Ishikawa (cell line): ENCODE results near the gene ERGIC1.

Experiments used
- CEBPB ChIP-seq: IDR thresholded peaks from 2 replicates; pipeline ENCODE4 v1.6.1; 2012
- CREB1 ChIP-seq: IDR thresholded peaks from 2 replicates; pipeline ENCODE4 v1.6.1; 2012; ENCODE audit warnings: low read depth
- EGR1 ChIP-seq: IDR thresholded peaks from 2 replicates; pipeline ENCODE4 v1.6.1; 2012
- EP300 ChIP-seq: IDR thresholded peaks from 2 replicates; pipeline ENCODE4 v1.6.1; 2012; ENCODE audit warnings: borderline replicate concordance
- FOXM1 ChIP-seq: IDR thresholded peaks from 2 replicates; pipeline ENCODE4 v1.6.1; 2012; ENCODE audit warnings: low read depth, borderline replicate concordance
- MAX ChIP-seq: IDR thresholded peaks from 2 replicates; pipeline ENCODE4 v1.6.1; 2012
- NFIC ChIP-seq: IDR thresholded peaks from 2 replicates; pipeline ENCODE4 v1.6.1; 2012
- RAD21 ChIP-seq: IDR thresholded peaks from 2 replicates; pipeline ENCODE4 v1.6.1; 2012; ENCODE audit warnings: low read depth
- REST ChIP-seq: IDR thresholded peaks from 2 replicates; pipeline ENCODE4 v1.6.1; 2012; ENCODE audit warnings: low read depth, mild to moderate bottlenecking
- TAF1 ChIP-seq: IDR thresholded peaks from 2 replicates; pipeline ENCODE4 v1.6.1; 2012; ENCODE audit warnings: low read depth, mild to moderate bottlenecking
- TCF12 ChIP-seq: IDR thresholded peaks from 2 replicates; pipeline ENCODE4 v1.6.1; 2012; ENCODE audit warnings: low read depth
- TEAD4 ChIP-seq: IDR thresholded peaks from 2 replicates; pipeline ENCODE4 v1.6.1; 2012
- USF1 ChIP-seq: IDR thresholded peaks from 2 replicates; pipeline ENCODE4 v1.6.1; 2012
- YY1 ChIP-seq: IDR thresholded peaks from 2 replicates; pipeline ENCODE4 v1.6.1; 2012; ENCODE audit warnings: low read depth
- ZBTB7A ChIP-seq: IDR thresholded peaks from 2 replicates; pipeline ENCODE4 v1.6.1; 2012; ENCODE audit warnings: low read depth

The ERGIC1 gene

DNA sequence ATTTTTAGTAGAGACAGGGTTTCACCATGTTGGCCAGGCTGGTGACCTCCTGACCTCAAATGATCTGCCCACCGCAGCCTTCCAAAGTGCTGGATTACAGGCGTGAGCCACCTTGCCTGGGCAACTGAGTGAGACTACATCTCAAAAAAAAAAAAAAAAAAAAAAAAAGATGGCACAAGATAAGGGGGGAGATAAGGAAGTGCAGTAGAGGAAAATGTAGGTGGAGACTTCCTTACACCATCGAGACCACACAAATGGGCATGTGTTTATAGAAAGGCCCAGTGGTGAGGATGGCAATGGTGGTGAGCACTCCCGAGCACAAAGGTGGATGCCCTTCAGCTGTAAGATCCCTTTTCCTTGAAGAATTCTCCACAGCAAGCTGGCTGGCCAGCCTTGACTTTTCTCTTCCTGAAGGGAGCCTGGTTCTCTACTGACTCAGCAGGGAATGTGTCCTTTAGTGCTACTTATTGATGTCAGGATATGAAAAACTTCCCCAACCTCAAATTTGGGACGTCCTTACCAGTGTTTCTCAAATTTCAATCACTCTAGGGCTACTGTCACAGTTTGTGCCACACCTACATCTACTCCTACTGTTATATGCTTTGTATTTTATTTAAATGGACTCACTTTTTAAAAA lies 28.2 kb downstream of the ERGIC1 start:
- TF ChIP-seq EP300 (no peak), USF1 (no peak), NFIC (no peak), EGR1 (no peak), ZBTB7A (no peak), MAX (no peak), RAD21 (no peak), FOXM1 (no peak), CEBPB (no peak), TEAD4 (no peak), YY1 (no peak), TCF12 (no peak), REST (no peak), CREB1 (no peak), TAF1 (no peak)

DNA sequence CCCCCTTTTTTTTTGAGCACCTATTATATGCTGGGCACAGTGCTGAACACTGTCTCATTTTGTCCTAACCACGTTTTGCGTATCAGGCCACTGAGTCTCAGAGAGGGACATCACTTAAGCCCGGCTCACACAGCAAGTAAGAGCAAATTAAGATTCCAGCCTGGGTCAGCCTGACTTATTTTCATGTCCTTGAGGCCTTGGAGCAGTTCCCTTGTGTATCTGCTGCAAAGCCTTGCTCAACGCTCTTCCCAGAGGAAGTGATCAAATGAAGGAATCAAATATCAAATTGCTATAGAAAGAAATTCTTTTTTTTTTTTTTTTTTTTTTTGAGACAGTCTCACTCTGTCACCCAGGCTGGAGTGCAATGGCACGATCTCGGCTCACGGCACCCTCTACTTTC lies 30.7 kb downstream of the ERGIC1 start:
- no peak for TF ChIP-seq ZBTB7A
- no peak for TF ChIP-seq USF1
- TF ChIP-seq MAX, result no peak
- no peak for TF ChIP-seq TEAD4
- no peak for TF ChIP-seq NFIC
- no peak for TF ChIP-seq CEBPB
- TF ChIP-seq EGR1, result no peak
- TF ChIP-seq REST, result no peak
- no peak for TF ChIP-seq FOXM1

DNA sequence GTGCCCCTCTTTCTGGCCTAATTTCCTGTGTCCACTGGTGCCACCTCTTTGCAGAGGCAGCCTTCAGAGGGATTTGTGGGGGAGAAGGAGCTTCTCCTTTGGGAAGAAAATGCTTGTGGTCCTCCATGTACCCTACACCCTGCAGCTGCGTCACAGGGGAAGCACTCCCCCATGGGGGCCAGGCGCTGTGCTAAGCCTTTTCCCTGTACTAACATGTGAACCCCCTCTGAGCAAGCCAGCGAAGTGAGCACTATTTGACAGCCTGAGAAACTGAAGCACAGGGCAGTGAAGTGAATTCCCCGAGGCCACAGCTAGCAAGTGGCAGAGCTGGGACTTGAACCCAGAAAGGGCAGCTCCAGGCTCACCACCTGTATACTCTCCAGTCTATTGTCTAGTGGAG lies 32.3 kb downstream of the ERGIC1 start:
- TF ChIP-seq FOXM1, result no peak
- no peak for TF ChIP-seq TAF1
- no peak for TF ChIP-seq EP300
- no peak for TF ChIP-seq TEAD4
- TF ChIP-seq USF1, result no peak
- TF ChIP-seq ZBTB7A, result no peak

GRCh38 chr5:172866802-172867748 lies 33.0 kb downstream of the ERGIC1 start:
- TF ChIP-seq USF1 (no peak), EP300 (no peak), REST (no peak), EGR1 (no peak), CREB1 (no peak), NFIC (no peak), TEAD4 (no peak), ZBTB7A (no peak), RAD21 (no peak), FOXM1 (no peak), TAF1 (no peak), TCF12 (no peak), CEBPB (no peak), MAX (no peak), YY1 (no peak)
